Effector CD8-positive, alpha-beta T cell (primary cell): ENCODE measurements around the gene KRTCAP3.
"Not testable (repeated sequence)": the region's sequence is repeated elsewhere in the genome, so short reads cannot be mapped to it uniquely, and the experiment has no call there.

Source experiments
- DNase-seq: peaks from one replicate; lab custom pipeline; 2025; lab: John Stamatoyannopoulos, UW
- total RNA-seq, 4 experiments: gene quantifications; one replicate each; lab custom pipeline; 2026; lab: John Stamatoyannopoulos, UW

KRTCAP3 gene, protein sequence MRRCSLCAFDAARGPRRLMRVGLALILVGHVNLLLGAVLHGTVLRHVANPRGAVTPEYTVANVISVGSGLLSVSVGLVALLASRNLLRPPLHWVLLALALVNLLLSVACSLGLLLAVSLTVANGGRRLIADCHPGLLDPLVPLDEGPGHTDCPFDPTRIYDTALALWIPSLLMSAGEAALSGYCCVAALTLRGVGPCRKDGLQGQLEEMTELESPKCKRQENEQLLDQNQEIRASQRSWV
- total RNA-seq = 3.4 to 6.7 (median 4.8) reads per million in 4 experiments

GRCh38 chr2:27441958-27442919 is at the start of gene KRTCAP3:
TSS of gene KRTCAP3 (plus strand) at chr2:27442381. CDS start at chr2:27442413, 32 bp downstream.
- DNase-seq = peak; percentile 40

GRCh38 chr2:27393225-27393624 is 49.0 kb upstream of the KRTCAP3 start:
- DNase-seq = no peak

DNA sequence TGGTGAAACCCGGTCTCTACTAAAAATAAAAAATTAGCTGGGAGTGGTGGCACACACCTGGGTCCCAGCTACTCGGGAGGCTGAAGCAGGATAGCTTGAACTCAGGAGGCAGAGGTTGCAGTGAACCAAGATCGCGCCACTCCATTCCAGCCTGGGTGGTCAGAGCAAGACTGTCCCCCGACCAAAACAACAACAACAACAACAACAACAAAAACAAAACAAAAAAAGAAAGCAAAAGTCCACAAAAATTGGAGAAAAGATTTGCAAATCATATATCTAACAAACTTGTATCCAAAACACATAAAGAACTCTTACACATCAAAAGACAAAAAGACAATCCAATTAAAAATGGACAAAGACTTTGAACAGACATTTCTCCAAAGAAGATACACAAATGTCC is 43.2 kb upstream of the KRTCAP3 start:
- DNase-seq = no peak

GRCh38 chr2:27400348-27401135 is 41.6 kb upstream of the KRTCAP3 start:
- DNase-seq = no peak

DNA sequence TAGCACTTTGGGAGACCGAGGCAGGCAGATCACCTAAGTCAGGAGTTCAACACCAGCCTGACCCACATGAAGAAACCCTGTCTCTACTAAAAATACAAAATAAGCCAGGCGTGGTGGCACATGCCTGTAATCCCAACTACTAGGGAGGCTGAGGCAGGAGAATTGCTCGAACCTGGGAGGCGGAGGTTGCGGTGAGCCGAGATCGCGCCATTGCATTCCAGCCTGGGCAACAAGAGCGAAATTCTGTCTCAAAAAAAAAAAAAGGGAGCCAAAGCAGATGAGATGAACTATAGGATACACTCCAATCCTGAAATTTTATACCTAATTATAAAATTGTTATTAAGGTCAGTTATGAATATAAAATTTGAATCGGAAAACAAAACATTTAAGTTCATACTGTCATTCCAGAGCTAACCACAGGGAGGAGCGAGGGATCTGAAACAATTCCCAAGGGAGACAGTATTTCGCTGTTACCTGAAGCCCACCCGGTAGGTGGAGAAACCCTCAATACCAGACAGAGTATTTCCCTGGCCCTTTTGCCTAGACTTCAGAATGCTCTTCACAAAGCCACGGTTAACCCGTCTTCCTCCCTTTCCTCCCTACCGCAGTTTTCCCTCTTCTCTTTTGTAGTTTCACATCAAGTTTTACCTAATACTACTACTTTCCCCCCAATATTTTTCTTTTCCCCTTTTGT is 34.2 kb upstream of the KRTCAP3 start:
- DNase-seq = no peak

GRCh38 chr2:27408601-27409320 is 33.4 kb upstream of the KRTCAP3 start:
- no peak for DNase-seq

GRCh38 chr2:27409321-27410073 is 32.7 kb upstream of the KRTCAP3 start, which contains the start of gene PPM1G:
TSS of gene PPM1G (minus strand) at chr2:27409591. CDS start at chr2:27409422, 169 bp downstream.
- peak; percentile 90 for DNase-seq

DNA sequence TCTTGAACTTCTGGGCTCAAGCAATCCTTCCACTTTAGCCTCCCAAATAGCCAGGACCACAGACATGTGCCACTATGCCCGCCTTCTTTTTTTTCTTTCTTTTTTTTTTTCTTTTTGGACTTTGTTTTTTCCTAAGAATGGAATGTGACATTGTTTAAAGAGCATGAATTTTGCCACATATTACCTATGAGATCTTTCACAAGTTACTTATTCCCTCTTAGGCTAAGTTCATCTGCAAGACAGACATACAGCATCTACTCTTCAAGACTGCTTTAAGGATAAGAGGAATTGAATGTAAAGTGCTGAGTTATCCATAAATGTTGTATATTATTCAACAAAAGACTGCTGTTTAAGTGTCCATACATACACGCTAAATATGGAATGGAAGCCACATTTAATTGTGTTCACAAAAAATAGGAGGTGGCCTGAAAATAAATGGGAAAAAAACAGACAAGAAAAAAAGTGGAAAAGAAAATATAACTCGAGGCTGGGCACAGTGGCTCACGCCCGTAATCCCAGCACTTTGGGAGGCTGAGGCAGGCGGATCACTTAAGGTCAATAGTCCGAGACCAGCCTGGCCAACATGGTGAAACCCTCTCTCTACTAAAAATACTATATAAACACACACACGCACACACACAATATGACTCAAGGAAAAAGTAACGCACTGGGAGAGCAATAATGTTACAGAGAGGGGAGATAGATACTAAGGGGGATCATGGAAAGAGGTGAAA is 29.6 kb upstream of the KRTCAP3 start:
- DNase-seq = no peak

DNA sequence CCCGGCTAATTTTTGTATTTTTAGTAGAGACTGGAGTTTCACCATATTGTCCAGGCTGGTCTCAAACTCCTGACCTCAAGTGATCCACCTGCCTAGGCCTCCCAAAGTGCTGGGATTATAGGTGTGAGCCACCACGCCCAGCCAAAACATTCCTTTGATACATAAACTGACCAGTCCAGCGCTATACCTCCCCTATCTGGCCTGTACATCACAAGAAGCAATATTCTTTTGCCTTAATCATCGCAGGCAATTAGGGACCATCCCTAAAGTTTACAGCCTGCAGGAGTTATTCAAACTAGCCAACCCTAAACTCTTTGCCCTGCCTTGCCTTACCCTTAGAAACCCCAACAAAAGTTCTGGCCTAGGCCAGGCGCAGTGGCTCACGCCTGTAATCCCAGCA is 26.0 kb upstream of the KRTCAP3 start:
- no peak for DNase-seq

- no peak for DNase-seq
Observed at GRCh38 chr2:27420996-27421395, 21.2 kb upstream of the KRTCAP3 start.

GRCh38 chr2:27421660-27422250 is 20.4 kb upstream of the KRTCAP3 start:
- no peak for DNase-seq

DNA sequence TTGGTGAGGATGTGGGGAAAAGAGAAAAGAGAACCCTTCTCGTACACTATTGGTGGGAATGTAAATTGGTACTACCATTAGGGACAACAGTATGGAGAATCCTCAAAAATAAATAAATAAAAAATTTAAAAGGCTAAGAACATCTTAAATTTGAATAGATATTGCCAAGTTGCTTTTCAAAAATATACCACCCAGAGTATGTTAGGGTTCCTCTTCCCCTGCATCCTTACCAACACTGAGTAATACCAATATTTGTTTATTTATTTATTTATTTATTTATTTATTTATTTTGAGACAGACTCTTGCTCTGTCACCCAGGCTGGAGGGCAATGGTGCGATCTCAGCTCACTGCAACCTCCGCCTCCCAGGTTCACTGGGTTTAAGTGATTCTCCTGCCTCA is 19.2 kb upstream of the KRTCAP3 start:
- DNase-seq = no peak

DNA sequence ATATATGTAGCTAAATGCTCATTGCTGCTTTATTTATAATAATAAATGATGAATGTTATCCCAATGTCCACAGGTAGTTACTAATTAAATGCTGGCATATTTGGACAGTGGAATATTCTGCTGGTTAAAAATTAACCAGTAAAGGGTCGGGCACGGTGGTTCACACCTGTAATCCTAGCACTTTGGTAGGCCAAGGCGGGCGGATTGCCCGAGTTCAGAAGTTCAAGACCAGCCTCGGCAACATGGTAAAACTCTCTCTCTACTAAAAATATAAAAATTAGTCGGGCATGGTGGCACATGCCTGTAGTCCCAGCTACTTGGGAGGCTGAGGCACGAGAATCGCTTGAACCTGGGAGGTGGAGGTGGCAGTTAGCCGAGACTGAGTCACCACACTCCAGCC is 17.1 kb upstream of the KRTCAP3 start:
- DNase-seq = not testable (repeated sequence)

DNA sequence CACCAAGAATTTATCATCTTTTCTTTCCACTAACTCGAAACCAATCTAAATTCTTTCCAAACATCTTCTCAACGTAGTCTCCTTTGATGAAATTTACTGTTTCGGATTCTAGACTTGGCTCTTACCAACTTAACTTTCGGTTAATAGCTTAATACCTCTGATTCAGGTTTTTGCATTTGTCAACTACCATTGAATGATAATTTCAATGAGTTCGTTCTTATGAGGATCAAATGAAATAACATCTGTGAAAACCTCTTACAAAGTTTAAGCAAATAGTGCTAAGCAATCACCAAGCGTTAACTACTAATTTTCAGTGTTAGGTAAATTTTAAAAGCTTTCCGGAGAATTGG is 14.3 kb upstream of the KRTCAP3 start:
- DNase-seq = no peak

- peak; percentile 84 for DNase-seq
Observed at GRCh38 chr2:27428213-27428977, 13.8 kb upstream of the KRTCAP3 start, which contains the start of gene NRBP1. TSS of gene NRBP1 (plus strand) at chr2:27428631. CDS start at chr2:27433274, 4,643 bp downstream.

- peak; percentile 47 for DNase-seq
Observed at GRCh38 chr2:27428978-27429541, 13.1 kb upstream of the KRTCAP3 start.

- DNase-seq = no peak
Observed at GRCh38 chr2:27431395-27431794, 10.8 kb upstream of the KRTCAP3 start.

GRCh38 chr2:27435628-27436027 is 6.6 kb upstream of the KRTCAP3 start:
- DNase-seq = no peak
